Nephron (organoid): ENCODE data around the gene KIF22.

Source experiments
- H3K27ac Mint-ChIP-seq, 3 experiments: 2 replicates each; pipeline ENCODE4 v1.8.0; 2020; ENCODE audit warnings: mixed read lengths in 3 of 3, mild to moderate bottlenecking in 2 of 3, moderate library complexity in 1 of 3
- H3K27me3 Mint-ChIP-seq: 2 replicates; pipeline ENCODE4 v1.8.0; 2021; ENCODE audit warnings: low read depth, mild to moderate bottlenecking, moderate library complexity, mixed read lengths
- H3K36me3 Mint-ChIP-seq: 2 replicates; pipeline ENCODE4 v1.8.0; 2020; ENCODE audit warnings: low read depth, mixed read lengths
- H3K4me1 Mint-ChIP-seq: 2 replicates; pipeline ENCODE4 v1.8.0; 2020; ENCODE audit warnings: mixed read lengths
- H3K4me3 Mint-ChIP-seq, 3 experiments: 2 replicates each; pipeline ENCODE4 v1.8.0; 2020; ENCODE audit warnings: mild to moderate bottlenecking in 3 of 3, mixed read lengths in 3 of 3, moderate library complexity in 2 of 3
- H3K9me3 Mint-ChIP-seq: 2 replicates; pipeline ENCODE4 v1.8.0; 2020; ENCODE audit warnings: mixed read lengths
- CTCF ChIP-seq, 3 experiments: fragments of 200-600 bp; sonication (generic); IDR thresholded peaks; one replicate each; pipeline ENCODE4 v1.5.0; 2021; ENCODE audit warnings: antibody characterized with exemption in 3 of 3; ENCODE audit not compliant: unreplicated experiment in 3 of 3

Gene KIF22

GRCh38 chr16:29841631-29842030 is 51.1 kb downstream of the KIF22 start:
- H3K36me3 Mint-ChIP-seq: no peaks in the 10 kb centered on the region

DNA sequence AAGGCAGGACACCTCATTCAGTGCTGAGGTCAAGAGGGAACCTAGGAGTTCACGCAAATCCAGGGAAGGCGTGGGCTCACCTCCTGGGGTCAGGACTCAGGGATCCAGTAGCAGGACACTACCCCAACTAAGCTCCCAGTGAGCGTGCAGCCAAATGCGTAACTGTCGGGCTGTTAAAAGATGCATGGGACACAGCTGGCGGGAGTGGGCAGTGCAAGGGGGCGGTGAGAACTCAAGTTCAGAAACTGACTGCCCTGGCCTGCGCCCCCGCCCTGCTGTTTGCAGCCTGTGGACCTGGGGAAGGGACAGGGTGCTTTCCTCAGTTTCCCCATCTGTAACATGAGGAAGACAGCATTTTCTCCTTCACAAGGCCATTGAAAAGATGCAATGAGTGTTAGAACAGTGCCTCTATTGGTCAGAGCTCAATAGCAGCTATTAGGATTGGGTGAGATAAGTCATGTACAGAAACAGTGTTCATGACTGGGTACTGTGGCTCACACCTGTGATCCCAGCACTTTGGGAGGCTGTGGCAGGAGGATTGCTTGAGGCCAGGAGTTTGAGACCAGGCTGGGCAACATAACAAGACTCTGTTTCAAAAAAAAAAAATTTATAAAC is 52.3 kb downstream of the KIF22 start:
- H3K27ac Mint-ChIP-seq: no peak overlapping the region
- no peaks in the 10 kb centered on the region for H3K36me3 Mint-ChIP-seq
- no peaks in the 10 kb centered on the region for H3K4me1 Mint-ChIP-seq
- no peak overlapping the region for H3K4me3 Mint-ChIP-seq
- peaks cover 4% of the 10 kb centered on the region for H3K27me3 Mint-ChIP-seq
- TF ChIP-seq CTCF (IDR thresholded peaks at IDR 0.05; ENCODE audit: unreplicated experiment in 3 of 3): no peak
- H3K9me3 Mint-ChIP-seq: no peaks in the 10 kb centered on the region

More at GRCh38 chr16:29841631-29842030, 51.1 kb downstream of the KIF22 start:
- no peaks in the 10 kb centered on the region for H3K4me1 Mint-ChIP-seq
- TF ChIP-seq CTCF (IDR thresholded peaks at IDR 0.05; ENCODE audit: unreplicated experiment in 3 of 3): no peak
- H3K27me3 Mint-ChIP-seq: peaks cover 4% of the 10 kb centered on the region
- H3K9me3 Mint-ChIP-seq: no peaks in the 10 kb centered on the region
- H3K27ac Mint-ChIP-seq: no peak overlapping the region
- no peak overlapping the region for H3K4me3 Mint-ChIP-seq

- H3K36me3 Mint-ChIP-seq: no peaks in the 10 kb centered on the region
- H3K4me1 Mint-ChIP-seq: no peaks in the 10 kb centered on the region
- H3K27me3 Mint-ChIP-seq: peaks cover 4% of the 10 kb centered on the region
- H3K27ac Mint-ChIP-seq: no peak overlapping the region
- H3K4me3 Mint-ChIP-seq: no peak overlapping the region
- H3K9me3 Mint-ChIP-seq: no peaks in the 10 kb centered on the region
- TF ChIP-seq CTCF (IDR thresholded peaks at IDR 0.05; ENCODE audit: unreplicated experiment in 3 of 3): no peak
Measured at GRCh38 chr16:29843931-29844330, 53.4 kb downstream of the KIF22 start.

DNA sequence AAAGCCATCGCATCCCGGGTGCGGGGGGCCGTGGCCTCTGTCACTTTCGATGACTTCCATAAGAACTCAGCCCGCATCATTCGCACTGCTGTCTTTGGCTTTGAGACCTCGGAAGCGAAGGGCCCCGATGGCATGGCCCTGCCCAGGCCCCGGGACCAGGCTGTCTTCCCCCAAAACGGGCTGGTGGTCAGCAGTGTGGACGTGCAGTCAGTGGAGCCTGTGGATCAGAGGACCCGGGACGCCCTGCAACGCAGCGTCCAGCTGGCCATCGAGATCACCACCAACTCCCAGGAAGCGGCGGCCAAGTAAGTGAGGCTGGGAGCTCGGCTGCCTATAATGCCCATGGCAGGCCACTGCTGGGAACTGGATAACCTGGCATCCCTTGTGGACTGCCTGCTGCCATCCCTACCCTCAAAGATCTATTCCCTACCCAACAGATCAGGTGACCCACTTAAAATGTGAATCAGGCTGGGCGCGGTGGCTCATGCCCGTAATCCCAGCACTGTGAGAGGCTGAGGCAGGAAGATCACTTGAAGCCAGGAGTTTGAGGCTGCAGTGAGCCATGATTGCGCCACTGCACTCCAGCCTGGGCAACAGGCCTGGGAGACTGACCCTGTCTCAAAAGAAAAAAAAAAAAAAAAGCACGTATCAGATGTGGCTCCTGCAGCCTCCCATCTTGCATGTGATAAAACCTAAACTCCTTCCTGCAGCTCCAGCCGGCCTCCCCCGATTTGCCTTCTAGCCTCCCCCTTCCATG is 54.2 kb downstream of the KIF22 start:
- H3K4me1 Mint-ChIP-seq: peaks cover 5% of the 10 kb centered on the region
- no peaks in the 10 kb centered on the region for H3K9me3 Mint-ChIP-seq
- H3K36me3 Mint-ChIP-seq: no peaks in the 10 kb centered on the region

DNA sequence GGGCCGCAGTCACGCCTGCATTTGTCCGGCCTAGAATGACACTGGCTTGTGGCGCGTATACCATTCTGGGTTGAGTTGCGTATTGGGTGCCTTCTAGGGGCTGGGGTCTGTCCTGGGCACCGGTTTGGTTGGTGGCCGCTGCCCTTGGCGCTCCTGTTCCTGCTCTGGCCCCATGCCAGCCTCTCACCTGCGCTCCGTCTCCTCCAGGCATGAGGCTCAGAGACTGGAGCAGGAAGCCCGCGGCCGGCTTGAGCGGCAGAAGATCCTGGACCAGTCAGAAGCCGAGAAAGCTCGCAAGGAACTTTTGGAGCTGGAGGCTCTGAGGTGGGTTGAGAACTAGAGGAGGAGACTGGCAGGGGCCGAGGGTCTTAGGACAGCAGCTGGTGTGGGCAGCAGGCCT is 55.1 kb downstream of the KIF22 start:
- no peak for TF ChIP-seq CTCF (IDR thresholded peaks at IDR 0.05; ENCODE audit: unreplicated experiment in 3 of 3)

More for the DNA sequence above, 54.2 kb downstream of the KIF22 start:
- TF ChIP-seq CTCF (IDR thresholded peaks at IDR 0.05; ENCODE audit: unreplicated experiment in 3 of 3): no peak
- Mint-ChIP-seq H3K4me3 (no peak overlapping the region), H3K27ac (peak overlapping the region in 1 of 3 experiments; percentile 4), H3K27me3 (peaks cover 4% of the 10 kb centered on the region)

More for the DNA sequence above, 55.1 kb downstream of the KIF22 start:
- H3K4me1 Mint-ChIP-seq: peaks cover 5% of the 10 kb centered on the region
- H3K9me3 Mint-ChIP-seq: no peaks in the 10 kb centered on the region
- H3K27ac Mint-ChIP-seq: peak overlapping the region in 1 of 3 experiments; percentile 4
- no peak overlapping the region for H3K4me3 Mint-ChIP-seq
- H3K36me3 Mint-ChIP-seq: no peaks in the 10 kb centered on the region
- H3K27me3 Mint-ChIP-seq: no peaks in the 10 kb centered on the region
